HCT116 (cell line): ENCODE data around the gene LMCD1. TPM values are rescaled to one million over a fixed set of nuclear protein-coding genes. Genes with fewer than 3 reads are reported as not detected.

Source experiments
- ATAC-seq: fragments of 200-7000 bp; cut with Tn5 transposase; 2 replicates; pipeline ENCODE4 v1.9.1; 2020; ENCODE audit warnings: mild to moderate bottlenecking, moderate library complexity
- BruUV-seq: library from RNA; stranded (reverse); fragments of 400-500 nt; replicated peaks from 2 replicates; lab custom pipeline; 2021; lab: Mats Ljungman, UMichigan
- CTCF ChIA-PET: fragments of 300-600 bp; sonication (Branson Sonifier 250); formaldehyde crosslinking; loops from one replicate; lab custom pipeline; 2021; ENCODE audit warnings: antibody characterized with exemption; lab: Charles Lee
- POLR2A ChIA-PET: fragments of 300-600, 350-600 bp; sonication (Branson Sonifier 250); formaldehyde crosslinking; loops from one replicate; lab custom pipeline; 2021; ENCODE audit warnings: antibody characterized with exemption; lab: Charles Lee
- RAD21 ChIA-PET, 2 experiments: fragments of 300-600 bp; sonication (Branson Sonifier 250); formaldehyde crosslinking; loops; one replicate each; lab custom pipeline; 2023; ENCODE audit warnings: low total read pairs in 2 of 2; ENCODE audit not compliant: uncharacterized antibody in 2 of 2, unreplicated experiment in 2 of 2, low non-redundant PET in 1 of 2; lab: Charles Lee
- DNase-seq: peaks from one replicate; pipeline ENCODE4 v3.0.0-alpha.2; 2010; ENCODE audit warnings: low read depth, low spot score
- H2AFZ ChIP-seq: fragments of 200-600 bp; shearing (Covaris generic), sonication (generic); 2 replicates; pipeline ENCODE4 v1.6.1; 2017; ENCODE audit warnings: low read depth, mixed run types, mixed read lengths, antibody characterized with exemption, low read length; ENCODE audit not compliant: poor library complexity, severe bottlenecking
- H3K27ac ChIP-seq: 2 replicates; pipeline ENCODE4 v1.5.1; 2012; ENCODE audit warnings: low read depth, low read length
- H3K27me3 ChIP-seq: fragments of 200-600 bp; sonication (generic); 2 replicates; pipeline ENCODE4 v1.6.1; 2016; ENCODE audit warnings: mixed run types, low read length, mixed read lengths; ENCODE audit not compliant: insufficient read depth
- H3K36me3 ChIP-seq, 2 experiments: fragments of 200-500 bp in 1 of 2; fragments of 200-600 bp in 1 of 2; sonication (Bioruptor generic) in 1 of 2; sonication (generic) in 1 of 2; 2 replicates each; pipeline versions ENCODE4 v1.5.1 to v1.6.1; 2014 to 2016; ENCODE audit warnings: low read length in 2 of 2, inconsistent platforms in 1 of 2, mixed read lengths in 1 of 2, mixed run types in 1 of 2; ENCODE audit not compliant: insufficient read depth in 2 of 2, control insufficient read depth in 1 of 2
- H3K4me1 ChIP-seq, 2 experiments: fragments of 200-600 bp in 1 of 2; sonication (generic) in 1 of 2; 2 replicates each; pipeline versions ENCODE4 v1.5.1 to v1.6.1; 2012 to 2017; ENCODE audit warnings: low read length in 2 of 2, inconsistent platforms in 1 of 2, mild to moderate bottlenecking in 1 of 2, mixed read lengths in 1 of 2, mixed run types in 1 of 2, moderate library complexity in 1 of 2; ENCODE audit not compliant: insufficient read depth in 2 of 2, control insufficient read depth in 1 of 2
- H3K4me2 ChIP-seq: fragments of 200-600 bp; sonication (generic); 2 replicates; pipeline ENCODE4 v1.6.1; 2017; ENCODE audit warnings: mixed run types, low read length, mixed read lengths
- H3K4me3 ChIP-seq, 2 experiments: fragments of 200-600 bp in 1 of 2; sonication (generic) in 1 of 2; replicated peaks in 1 of 2; 2 replicates each; pipeline ENCODE4 v1.5.1; 2011 to 2016; ENCODE audit warnings: low read length in 2 of 2, control low read depth in 1 of 2, low read depth in 1 of 2, mild to moderate bottlenecking in 1 of 2, mixed read lengths in 1 of 2, mixed run types in 1 of 2
- H3K79me2 ChIP-seq: fragments of 200-600 bp; sonication (generic); 2 replicates; pipeline ENCODE4 v1.6.1; 2017; ENCODE audit warnings: mild to moderate bottlenecking, mixed run types, low read length, moderate library complexity, mixed read lengths; ENCODE audit not compliant: insufficient read depth
- H3K9ac ChIP-seq: fragments of 200-600 bp; sonication (generic); 2 replicates; pipeline ENCODE4 v1.6.1; 2016; ENCODE audit warnings: low read length, mixed read lengths
- H3K9me2 ChIP-seq: fragments of 200-600 bp; sonication (generic), shearing (Covaris generic); 2 replicates; pipeline ENCODE4 v1.6.1; 2017; ENCODE audit warnings: mixed run types, mild to moderate bottlenecking, moderate library complexity; ENCODE audit not compliant: insufficient read depth
- H3K9me3 ChIP-seq, 2 experiments: fragments of 200-500 bp in 1 of 2; fragments of 200-600 bp in 1 of 2; sonication (Bioruptor generic) in 1 of 2; sonication (generic) in 1 of 2; 2 replicates each; pipeline ENCODE4 v1.6.1; 2014 to 2017; ENCODE audit warnings: low read length in 2 of 2, mixed read lengths in 2 of 2, inconsistent platforms in 1 of 2, low read depth in 1 of 2, mild to moderate bottlenecking in 1 of 2, mixed run types in 1 of 2, moderate library complexity in 1 of 2; ENCODE audit not compliant: control insufficient read depth in 1 of 2, insufficient read depth in 1 of 2
- H4K20me1 ChIP-seq: fragments of 200-600 bp; sonication (generic), shearing (Covaris generic); 2 replicates; pipeline ENCODE4 v1.6.1; 2017; ENCODE audit warnings: mixed run types, mild to moderate bottlenecking, moderate library complexity; ENCODE audit not compliant: insufficient read depth
- CBX3 ChIP-seq: IDR thresholded peaks from 2 replicates; pipeline ENCODE4 v1.6.1; 2012; ENCODE audit warnings: low read depth
- CEBPB ChIP-seq: IDR thresholded peaks from 2 replicates; pipeline ENCODE4 v1.6.1; 2012; ENCODE audit warnings: low read depth
- ELF1 ChIP-seq: IDR thresholded peaks from 2 replicates; pipeline ENCODE4 v1.6.1; 2012; ENCODE audit warnings: low read depth, borderline replicate concordance
- JUND ChIP-seq: IDR thresholded peaks from 2 replicates; pipeline ENCODE4 v1.6.1; 2012
- POLR2A ChIP-seq: IDR thresholded peaks from 2 replicates; pipeline ENCODE4 v1.7.0; 2011; ENCODE audit warnings: borderline replicate concordance; ENCODE audit not compliant: insufficient read depth, insufficient read length; ENCODE audit errors: extremely low read depth
- RAD21 ChIP-seq: IDR thresholded peaks from 2 replicates; pipeline ENCODE4 v1.6.1; 2012; ENCODE audit warnings: low read depth, mild to moderate bottlenecking
- SIN3A ChIP-seq: IDR thresholded peaks from 2 replicates; pipeline ENCODE4 v1.6.1; 2012; ENCODE audit warnings: low read depth
- SP1 ChIP-seq: IDR thresholded peaks from 2 replicates; pipeline ENCODE4 v1.6.1; 2012; ENCODE audit warnings: low read depth
- SRF ChIP-seq: IDR thresholded peaks from 2 replicates; pipeline ENCODE4 v1.6.1; 2012; ENCODE audit warnings: low read depth
- TCF7L2 ChIP-seq: IDR thresholded peaks from 2 replicates; pipeline ENCODE4 v1.7.0; 2011; ENCODE audit warnings: borderline replicate concordance, inconsistent platforms; ENCODE audit not compliant: insufficient read depth, insufficient read length; ENCODE audit errors: extremely low read depth
- intact Hi-C: fragments of 100-400 bp; cut with micrococcal nuclease; formaldehyde crosslinking; loops from 2 replicates; pipeline ENCODE4 v1.10.0; 2022
- total RNA-seq: library from RNA; stranded (reverse); gene quantifications from one replicate; pipeline ENCODE4 v1.2.1, GENCODE V29; 2021; ENCODE audit not compliant: unreplicated experiment
- TF ChIP-seq, protein P1 (sequence below): IDR thresholded peaks from 2 replicates; pipeline ENCODE4 v1.6.1; 2011; ENCODE audit warnings: mild to moderate bottlenecking, low read length, moderate library complexity; ENCODE audit not compliant: insufficient replicate concordance; ENCODE audit errors: extremely low read depth
- TF ChIP-seq, protein P2 (sequence below), 3 experiments: fragments of 200-600 bp in 1 of 3; sonication (generic) in 1 of 3; IDR thresholded peaks in 2 of 3; conservative IDR thresholded peaks in 1 of 3; 2 replicates each; pipeline ENCODE4 v1.5.1; 2012 to 2017; ENCODE audit warnings: low read depth in 2 of 3, low read length in 2 of 3, antibody characterized with exemption in 1 of 3, borderline replicate concordance in 1 of 3, control low read depth in 1 of 3, mild to moderate bottlenecking in 1 of 3, mixed read lengths in 1 of 3, mixed run types in 1 of 3, moderate library complexity in 1 of 3; ENCODE audit not compliant: insufficient read depth in 1 of 3
- TF ChIP-seq, protein P3 (sequence below): IDR thresholded peaks from 2 replicates; pipeline ENCODE4 v1.6.1; 2012; ENCODE audit warnings: low read depth
- TF ChIP-seq, protein P4 (sequence below): IDR thresholded peaks from 2 replicates; pipeline ENCODE4 v1.6.1; 2012

The LMCD1 gene
- total RNA-seq, 1 experiment from 2014 or later, result 4.6 TPM

DNA sequence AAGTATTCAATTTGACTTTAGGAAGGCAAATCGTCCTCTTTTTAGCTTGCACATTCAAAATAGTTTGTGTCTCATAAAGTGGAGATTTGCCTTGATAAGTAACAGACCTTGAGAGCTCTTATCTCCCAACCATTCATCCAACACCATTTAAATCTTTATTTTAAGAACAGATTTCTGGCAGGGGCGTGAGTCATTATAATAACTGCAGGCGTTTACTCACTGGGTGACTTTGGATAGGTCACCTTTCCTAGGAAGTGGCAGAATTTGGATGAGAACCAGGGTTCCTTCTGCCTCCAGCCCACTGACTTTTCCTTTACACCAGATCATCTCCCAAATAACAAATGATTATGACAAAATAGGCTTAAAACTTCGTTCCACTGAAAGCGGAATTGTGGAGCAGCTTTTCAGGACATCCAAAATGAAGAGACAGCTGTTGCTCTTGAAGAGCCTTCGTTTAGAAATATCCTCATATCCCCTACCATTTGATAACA is 5.0 kb downstream of the LMCD1 start:
- Histone ChIP-seq H4K20me1 (no peaks in the 10 kb centered on the region), H3K27me3 (no peaks in the 10 kb centered on the region), H3K9me3 (no peaks in the 10 kb centered on the region), H3K27ac (no peak overlapping the region), H3K4me2 (peak overlapping the region; percentile 39), H3K79me2 (no peaks in the 10 kb centered on the region), H3K4me3 (no peak overlapping the region), H3K36me3 (no peaks in the 10 kb centered on the region), H2AFZ (no peak overlapping the region), H3K9ac (no peak overlapping the region), H3K9me2 (no peaks in the 10 kb centered on the region), H3K4me1 (peaks cover 15 to 58% of the 10 kb centered on the region in 2 experiments)
- DNase-seq (no peak), ATAC-seq (no peak)
- ChIA-PET POLR2A (no interaction called here), RAD21 (no interaction called here), CTCF (no interaction called here)
- intact Hi-C loops, result no loop called here
- no TSS peak for BruUV-seq
- no peak for TF ChIP-seq SIN3A
- no peak for TF ChIP-seq SP1

DNA sequence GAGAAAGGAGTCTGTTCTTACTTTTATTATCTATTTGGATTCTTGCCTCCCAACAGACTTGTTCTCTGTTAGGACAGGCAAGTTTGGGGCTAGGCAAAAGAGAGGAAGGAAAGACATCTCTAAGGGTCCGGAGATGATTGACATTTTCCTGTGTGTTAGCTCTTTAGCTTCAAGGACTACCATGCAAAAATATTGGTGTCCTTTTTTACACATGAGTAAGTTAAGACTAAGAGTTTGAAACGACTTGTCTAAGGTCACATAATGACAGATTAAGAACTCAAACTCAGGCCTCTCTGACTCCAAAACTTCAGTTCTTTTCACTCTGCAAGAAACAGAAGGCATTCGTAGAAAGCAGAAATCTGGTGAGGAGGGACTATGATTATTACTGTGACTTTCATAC is 5.9 kb downstream of the LMCD1 start:
- H3K9me3 ChIP-seq, result no peaks in the 10 kb centered on the region
- H4K20me1 ChIP-seq, result no peaks in the 10 kb centered on the region
- H3K9me2 ChIP-seq, result no peaks in the 10 kb centered on the region
- H3K9ac ChIP-seq, result no peak overlapping the region
- no peaks in the 10 kb centered on the region for H3K36me3 ChIP-seq
- peaks cover 13 to 52% of the 10 kb centered on the region in 2 experiments; a peak in 3 of 4 replicates for H3K4me1 ChIP-seq
- no peak overlapping the region for H3K4me3 ChIP-seq
- no peak for DNase-seq
- ChIA-PET CTCF (no interaction called here), POLR2A (no interaction called here), RAD21 (no interaction called here)
- intact Hi-C loops, result no loop called here
- H3K27me3 ChIP-seq, result no peaks in the 10 kb centered on the region
- no peaks in the 10 kb centered on the region for H3K79me2 ChIP-seq
- H2AFZ ChIP-seq, result no peak overlapping the region
- no peak overlapping the region for H3K4me2 ChIP-seq
- H3K27ac ChIP-seq, result no peak overlapping the region
- no TSS peak for BruUV-seq
- no peak for ATAC-seq
- TF ChIP-seq, protein P1, sequence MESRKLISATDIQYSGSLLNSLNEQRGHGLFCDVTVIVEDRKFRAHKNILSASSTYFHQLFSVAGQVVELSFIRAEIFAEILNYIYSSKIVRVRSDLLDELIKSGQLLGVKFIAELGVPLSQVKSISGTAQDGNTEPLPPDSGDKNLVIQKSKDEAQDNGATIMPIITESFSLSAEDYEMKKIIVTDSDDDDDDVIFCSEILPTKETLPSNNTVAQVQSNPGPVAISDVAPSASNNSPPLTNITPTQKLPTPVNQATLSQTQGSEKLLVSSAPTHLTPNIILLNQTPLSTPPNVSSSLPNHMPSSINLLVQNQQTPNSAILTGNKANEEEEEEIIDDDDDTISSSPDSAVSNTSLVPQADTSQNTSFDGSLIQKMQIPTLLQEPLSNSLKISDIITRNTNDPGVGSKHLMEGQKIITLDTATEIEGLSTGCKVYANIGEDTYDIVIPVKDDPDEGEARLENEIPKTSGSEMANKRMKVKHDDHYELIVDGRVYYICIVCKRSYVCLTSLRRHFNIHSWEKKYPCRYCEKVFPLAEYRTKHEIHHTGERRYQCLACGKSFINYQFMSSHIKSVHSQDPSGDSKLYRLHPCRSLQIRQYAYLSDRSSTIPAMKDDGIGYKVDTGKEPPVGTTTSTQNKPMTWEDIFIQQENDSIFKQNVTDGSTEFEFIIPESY, result no peak
- TF ChIP-seq POLR2A (no peak), CEBPB (no peak), ELF1 (no peak), SRF (no peak), JUND (no peak), RAD21 (no peak), TCF7L2 (no peak), CBX3 (no peak)
- TF ChIP-seq, protein P2, sequence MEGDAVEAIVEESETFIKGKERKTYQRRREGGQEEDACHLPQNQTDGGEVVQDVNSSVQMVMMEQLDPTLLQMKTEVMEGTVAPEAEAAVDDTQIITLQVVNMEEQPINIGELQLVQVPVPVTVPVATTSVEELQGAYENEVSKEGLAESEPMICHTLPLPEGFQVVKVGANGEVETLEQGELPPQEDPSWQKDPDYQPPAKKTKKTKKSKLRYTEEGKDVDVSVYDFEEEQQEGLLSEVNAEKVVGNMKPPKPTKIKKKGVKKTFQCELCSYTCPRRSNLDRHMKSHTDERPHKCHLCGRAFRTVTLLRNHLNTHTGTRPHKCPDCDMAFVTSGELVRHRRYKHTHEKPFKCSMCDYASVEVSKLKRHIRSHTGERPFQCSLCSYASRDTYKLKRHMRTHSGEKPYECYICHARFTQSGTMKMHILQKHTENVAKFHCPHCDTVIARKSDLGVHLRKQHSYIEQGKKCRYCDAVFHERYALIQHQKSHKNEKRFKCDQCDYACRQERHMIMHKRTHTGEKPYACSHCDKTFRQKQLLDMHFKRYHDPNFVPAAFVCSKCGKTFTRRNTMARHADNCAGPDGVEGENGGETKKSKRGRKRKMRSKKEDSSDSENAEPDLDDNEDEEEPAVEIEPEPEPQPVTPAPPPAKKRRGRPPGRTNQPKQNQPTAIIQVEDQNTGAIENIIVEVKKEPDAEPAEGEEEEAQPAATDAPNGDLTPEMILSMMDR (IDR thresholded peaks at IDR 0.05 in 2 of 3, conservative IDR thresholded peaks at IDR 0.05 in 1 of 3; ENCODE audit: borderline replicate concordance in 1 of 3, insufficient read depth in 1 of 3, low read depth in 2 of 3, low read length in 2 of 3), result no peak
- TF ChIP-seq, protein P3, sequence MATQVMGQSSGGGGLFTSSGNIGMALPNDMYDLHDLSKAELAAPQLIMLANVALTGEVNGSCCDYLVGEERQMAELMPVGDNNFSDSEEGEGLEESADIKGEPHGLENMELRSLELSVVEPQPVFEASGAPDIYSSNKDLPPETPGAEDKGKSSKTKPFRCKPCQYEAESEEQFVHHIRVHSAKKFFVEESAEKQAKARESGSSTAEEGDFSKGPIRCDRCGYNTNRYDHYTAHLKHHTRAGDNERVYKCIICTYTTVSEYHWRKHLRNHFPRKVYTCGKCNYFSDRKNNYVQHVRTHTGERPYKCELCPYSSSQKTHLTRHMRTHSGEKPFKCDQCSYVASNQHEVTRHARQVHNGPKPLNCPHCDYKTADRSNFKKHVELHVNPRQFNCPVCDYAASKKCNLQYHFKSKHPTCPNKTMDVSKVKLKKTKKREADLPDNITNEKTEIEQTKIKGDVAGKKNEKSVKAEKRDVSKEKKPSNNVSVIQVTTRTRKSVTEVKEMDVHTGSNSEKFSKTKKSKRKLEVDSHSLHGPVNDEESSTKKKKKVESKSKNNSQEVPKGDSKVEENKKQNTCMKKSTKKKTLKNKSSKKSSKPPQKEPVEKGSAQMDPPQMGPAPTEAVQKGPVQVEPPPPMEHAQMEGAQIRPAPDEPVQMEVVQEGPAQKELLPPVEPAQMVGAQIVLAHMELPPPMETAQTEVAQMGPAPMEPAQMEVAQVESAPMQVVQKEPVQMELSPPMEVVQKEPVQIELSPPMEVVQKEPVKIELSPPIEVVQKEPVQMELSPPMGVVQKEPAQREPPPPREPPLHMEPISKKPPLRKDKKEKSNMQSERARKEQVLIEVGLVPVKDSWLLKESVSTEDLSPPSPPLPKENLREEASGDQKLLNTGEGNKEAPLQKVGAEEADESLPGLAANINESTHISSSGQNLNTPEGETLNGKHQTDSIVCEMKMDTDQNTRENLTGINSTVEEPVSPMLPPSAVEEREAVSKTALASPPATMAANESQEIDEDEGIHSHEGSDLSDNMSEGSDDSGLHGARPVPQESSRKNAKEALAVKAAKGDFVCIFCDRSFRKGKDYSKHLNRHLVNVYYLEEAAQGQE, result no peak
- TF ChIP-seq, protein P4, sequence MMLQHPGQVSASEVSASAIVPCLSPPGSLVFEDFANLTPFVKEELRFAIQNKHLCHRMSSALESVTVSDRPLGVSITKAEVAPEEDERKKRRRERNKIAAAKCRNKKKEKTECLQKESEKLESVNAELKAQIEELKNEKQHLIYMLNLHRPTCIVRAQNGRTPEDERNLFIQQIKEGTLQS, result no peak
